HG02973 (cell line): ENCODE measurements around the gene MYPN.
"Not testable (repeated sequence)": the region's sequence is repeated elsewhere in the genome, so short reads cannot be mapped to it uniquely, and the experiment has no call there.

Experiments used
- ATAC-seq: cut with Tn5 transposase; IDR thresholded peaks from one replicate; pipeline ENCODE4 v1.9.1; 2021; ENCODE audit warnings: moderate library complexity; ENCODE audit not compliant: unreplicated experiment

MYPN gene

GRCh38 chr10:68109331-68109730, at the start of gene MYPN:
Gene MYPN (plus strand): TSS chr10:68109488. CDS start chr10:68121439, 11,951 bp downstream.
- no peak for ATAC-seq

- no peak for ATAC-seq
These were observed 42.3 kb upstream of the MYPN start for GRCh38 chr10:68067029-68067428.

GRCh38 chr10:68067508-68067907, 41.8 kb upstream of the MYPN start:
- ATAC-seq: no peak

GRCh38 chr10:68073631-68074030, 35.7 kb upstream of the MYPN start:
- no peak for ATAC-seq

GRCh38 chr10:68074031-68074774, 35.1 kb upstream of the MYPN start:
- no peak for ATAC-seq

GRCh38 chr10:68074775-68075549, 34.3 kb upstream of the MYPN start, which contains the start of gene HERC4:
Gene HERC4 (minus strand): TSS chr10:68075283. CDS start chr10:68073108, 2,175 bp downstream.
- ATAC-seq: peak; percentile 90

GRCh38 chr10:68075550-68076004, 33.7 kb upstream of the MYPN start:
- ATAC-seq: no peak

GRCh38 chr10:68076081-68076480, 33.2 kb upstream of the MYPN start:
- ATAC-seq: not testable (repeated sequence)

GRCh38 chr10:68077026-68077425, 32.3 kb upstream of the MYPN start:
- no peak for ATAC-seq

GRCh38 chr10:68079434-68079833, 29.9 kb upstream of the MYPN start:
- ATAC-seq: no peak

- no peak for ATAC-seq
These were observed 28.3 kb upstream of the MYPN start for GRCh38 chr10:68080853-68081431.

GRCh38 chr10:68081916-68082315, 27.4 kb upstream of the MYPN start:
- ATAC-seq: no peak

- ATAC-seq: no peak
These were observed 26.4 kb upstream of the MYPN start for GRCh38 chr10:68082872-68083271.

GRCh38 chr10:68083953-68084352, 25.3 kb upstream of the MYPN start:
- ATAC-seq: no peak

- no peak for ATAC-seq
These were observed 24.8 kb upstream of the MYPN start for GRCh38 chr10:68084469-68084868.

GRCh38 chr10:68086011-68086410, 23.3 kb upstream of the MYPN start:
- ATAC-seq: no peak

GRCh38 chr10:68086910-68087684, 22.2 kb upstream of the MYPN start:
- ATAC-seq: no peak

- no peak for ATAC-seq
These were observed 21.4 kb upstream of the MYPN start for GRCh38 chr10:68087685-68088401.

- no peak for ATAC-seq
These were observed 20.5 kb upstream of the MYPN start for GRCh38 chr10:68088740-68089139.

GRCh38 chr10:68090586-68090985, 18.7 kb upstream of the MYPN start:
- ATAC-seq: no peak
